ENCODE data around the gene WDR27. TPM values are rescaled to one million over a fixed set of nuclear protein-coding genes. Genes with fewer than 3 reads are reported as not detected.
A peak's percentile ranks its signal among the peaks of the same experiment; 100 is the strongest.

The WDR27 gene
- total and polyA plus RNA-seq, 9 donors, result 16.6 to 53.4 (median 38.7) TPM

- Histone ChIP-seq H3K27me3 (no peaks in the 10 kb centered on the region), H3K4me1 (ENCODE audit: insufficient read depth) (peaks cover 26% of the 10 kb centered on the region), H3K36me3 (no peaks in the 10 kb centered on the region), H3K4me3 (no peak overlapping the region), H3K9me3 (peaks cover 0 to 3% of the 10 kb centered on the region in 2 donors), H3K27ac (peak overlapping the region in 1 of 2 donors; percentile 93)
- no peak for TF ChIP-seq EP300 (IDR thresholded peaks at IDR 0.05)
- TF ChIP-seq POLR2A (IDR thresholded peaks at IDR 0.05), result no peak
- no peak for TF ChIP-seq CTCF (IDR thresholded peaks at IDR 0.05)
- DNase-seq, result no peak
- intact Hi-C loops (cut with DNase I), result no loop called here
- 88 to 96% (median 91%) methylated on average over 12 of the region's 12 CpGs for WGBS, 3 donors
Observed at GRCh38 chr6:169450097-169450496, 251.7 kb downstream of the WDR27 start.

- H3K27me3 ChIP-seq, result no peaks in the 10 kb centered on the region
- peaks cover 23% of the 10 kb centered on the region for H3K4me1 ChIP-seq (ENCODE audit: insufficient read depth)
- 60 to 78% (median 64%) methylated on average over 6 of the region's 6 CpGs for WGBS, 3 donors
- no peak for TF ChIP-seq POLR2A (IDR thresholded peaks at IDR 0.05)
- TF ChIP-seq EP300 (IDR thresholded peaks at IDR 0.05), result no peak
- no peak for TF ChIP-seq CTCF (IDR thresholded peaks at IDR 0.05)
- H3K9me3 ChIP-seq, result peaks cover 0 to 3% of the 10 kb centered on the region in 2 donors
- H3K27ac ChIP-seq, result peak overlapping the region in 1 of 2 donors; percentile 93
- DNase-seq, result no peak
- H3K4me3 ChIP-seq, result no peak overlapping the region
- intact Hi-C loops (cut with DNase I), result loop anchor here in 1 of 4 donors (10.0 kb wide), 1 partner anchor 244 kb away; no protein-coding TSS in a partner anchor
- no peaks in the 10 kb centered on the region for H3K36me3 ChIP-seq
Observed at GRCh38 chr6:169449221-169449620, 252.6 kb downstream of the WDR27 start.

GRCh38 chr6:169445661-169446581 lies 255.9 kb downstream of the WDR27 start:
- Histone ChIP-seq H3K9me3 (peaks cover 0 to 3% of the 10 kb centered on the region in 2 donors), H3K4me1 (ENCODE audit: insufficient read depth) (peaks cover 21% of the 10 kb centered on the region), H3K27me3 (no peaks in the 10 kb centered on the region), H3K4me3 (no peak overlapping the region), H3K27ac (no peak overlapping the region), H3K36me3 (no peaks in the 10 kb centered on the region)
- DNase-seq, result no peak
- intact Hi-C loops (cut with DNase I), result loop anchor here in 1 of 4 donors (10.0 kb wide), 1 partner anchor 241 kb away; no protein-coding TSS in a partner anchor
- TF ChIP-seq CTCF (IDR thresholded peaks at IDR 0.05), result no peak
- TF ChIP-seq EP300 (IDR thresholded peaks at IDR 0.05), result no peak
- TF ChIP-seq POLR2A (IDR thresholded peaks at IDR 0.05), result no peak
- WGBS, 3 donors, result 93 to 95% (median 94%) methylated on average over 27 of the region's 27 CpGs

GRCh38 chr6:169445227-169445626 lies 256.6 kb downstream of the WDR27 start:
- WGBS, 3 donors, result 93 to 95% (median 94%) methylated on average over 7 of the region's 7 CpGs
- Histone ChIP-seq H3K4me1 (ENCODE audit: insufficient read depth) (peaks cover 15% of the 10 kb centered on the region), H3K4me3 (no peak overlapping the region)

More at GRCh38 chr6:169445227-169445626, 256.6 kb downstream of the WDR27 start:
- no peak for DNase-seq
- no peaks in the 10 kb centered on the region for H3K27me3 ChIP-seq
- H3K36me3 ChIP-seq, result no peaks in the 10 kb centered on the region
- TF ChIP-seq CTCF (IDR thresholded peaks at IDR 0.05) (no peak), POLR2A (IDR thresholded peaks at IDR 0.05) (no peak), EP300 (IDR thresholded peaks at IDR 0.05) (no peak)
- H3K27ac ChIP-seq, result no peak overlapping the region
- peaks cover 0 to 3% of the 10 kb centered on the region in 2 donors for H3K9me3 ChIP-seq
- intact Hi-C loops (cut with DNase I), result loop anchor here in 1 of 4 donors (10.0 kb wide), 1 partner anchor 240 kb away; no protein-coding TSS in a partner anchor
